Frontal cortex (tissue), 4 donors: ENCODE results near the gene FCHSD2. TPM values are rescaled to one million over a fixed set of nuclear protein-coding genes. Genes with fewer than 3 reads are reported as not detected.
"Not testable (repeated sequence)": the region's sequence is repeated elsewhere in the genome, so short reads cannot be mapped to it uniquely, and the experiment has no call there.

ENCODE experiments used
- DNase-seq, 2 donors: peaks; one replicate each; pipeline ENCODE4 v3.0.0; 2012; ENCODE audit warnings: low spot score in 2 of 2
- FAIRE-seq: peaks from 2 replicates; lab custom pipeline; 2012; peaks lifted over from hg19 to GRCh38; lab: Jason Lieb, UNC
- total RNA-seq: library from RNA; depleted of rRNA; stranded (reverse); fragments of >200 nt; gene quantifications from one replicate; pipeline ENCODE4 v1.2.3, GENCODE V29; 2014
- donor health status: control.
- donor health status: control.
- donor health status: control.

FCHSD2 gene
- total RNA-seq, 1 donor from 2014 or later: 57.9 TPM

- DNase-seq (no peak), FAIRE-seq (no peak)
Measured at GRCh38 chr11:73028611-73029010, 113.5 kb downstream of the FCHSD2 start.

GRCh38 chr11:73027840-73028239 is 114.3 kb downstream of the FCHSD2 start:
- not testable (repeated sequence) for DNase-seq, FAIRE-seq

- DNase-seq: no peak
- FAIRE-seq: no peak
Measured at GRCh38 chr11:73024639-73025038, 117.5 kb downstream of the FCHSD2 start.

GRCh38 chr11:73019996-73020395 is 122.1 kb downstream of the FCHSD2 start:
- no peak for FAIRE-seq
- DNase-seq: no peak

- peak; percentile 13 to 19 for DNase-seq
- FAIRE-seq: peak; percentile 92
Measured at GRCh38 chr11:73019449-73019848, 122.7 kb downstream of the FCHSD2 start.

GRCh38 chr11:73018856-73019255 is 123.3 kb downstream of the FCHSD2 start:
- DNase-seq (no peak), FAIRE-seq (no peak)

- DNase-seq (no peak), FAIRE-seq (no peak)
Measured at GRCh38 chr11:73017024-73017751, 124.9 kb downstream of the FCHSD2 start.

- FAIRE-seq: no peak
- DNase-seq: no peak
Measured at GRCh38 chr11:73013021-73013420, 129.1 kb downstream of the FCHSD2 start.

GRCh38 chr11:73012121-73012863 is 129.8 kb downstream of the FCHSD2 start:
- FAIRE-seq: peak; percentile 6
- DNase-seq: no peak

GRCh38 chr11:73011126-73011817 is 130.8 kb downstream of the FCHSD2 start:
- DNase-seq (no peak), FAIRE-seq (no peak)

- DNase-seq (no peak), FAIRE-seq (peak; percentile 34)
Measured at GRCh38 chr11:73009972-73010371, 132.1 kb downstream of the FCHSD2 start.

GRCh38 chr11:73004088-73004487 is 138.0 kb downstream of the FCHSD2 start:
- no peak for FAIRE-seq
- no peak for DNase-seq

GRCh38 chr11:73003088-73003487 is 139.0 kb downstream of the FCHSD2 start:
- FAIRE-seq: no peak

GRCh38 chr11:73002214-73002613 is 139.9 kb downstream of the FCHSD2 start:
- FAIRE-seq (no peak), DNase-seq (no peak)

More at GRCh38 chr11:73003088-73003487, 139.0 kb downstream of the FCHSD2 start:
- no peak for DNase-seq

- DNase-seq: no peak
- FAIRE-seq: no peak
Measured at GRCh38 chr11:73001615-73002014, 140.5 kb downstream of the FCHSD2 start.

GRCh38 chr11:72998676-72999075 is 143.4 kb downstream of the FCHSD2 start:
- DNase-seq: no peak
- no peak for FAIRE-seq

GRCh38 chr11:72996959-72997358 is 145.2 kb downstream of the FCHSD2 start:
- FAIRE-seq (no peak), DNase-seq (no peak)

GRCh38 chr11:72989727-72990126 is 152.4 kb downstream of the FCHSD2 start:
- DNase-seq (no peak), FAIRE-seq (no peak)

GRCh38 chr11:72988821-72989220 is 153.3 kb downstream of the FCHSD2 start:
- FAIRE-seq: no peak
- DNase-seq: no peak

- no peak for FAIRE-seq
- DNase-seq: no peak
Measured at GRCh38 chr11:72985645-72986044, 156.5 kb downstream of the FCHSD2 start.
